Cardiac muscle cell (in vitro differentiated cells and primary cell): ENCODE data around the gene KCNJ11. TPM values are rescaled to one million over a fixed set of nuclear protein-coding genes. Genes with fewer than 3 reads are reported as not detected.
A peak's percentile ranks its signal among the peaks of the same experiment; 100 is the strongest.
"Not testable (repeated sequence)": the region's sequence is repeated elsewhere in the genome, so short reads cannot be mapped to it uniquely, and the experiment has no call there.

ENCODE experiments used
- DNase-seq, 2 donors: peaks; one replicate each; pipeline versions ENCODE4 v3.0.0 to v3.0.0-alpha.2; 2010 to 2017; ENCODE audit warnings: low read depth in 1 of 2, low spot score in 1 of 2
- H3K27ac ChIP-seq: fragments of 200-600 bp; sonication (generic); 2 replicates; pipeline ENCODE4 v1.5.1; 2016
- H3K27me3 ChIP-seq: fragments of 200-600 bp; sonication (generic); 2 replicates; pipeline ENCODE4 v1.6.0; 2016; ENCODE audit warnings: control low read depth
- H3K36me3 ChIP-seq: fragments of 200-600 bp; sonication (generic); 2 replicates; pipeline ENCODE4 v1.5.1; 2016; ENCODE audit warnings: control low read depth
- H3K4me1 ChIP-seq: fragments of 200-600 bp; sonication (generic); 2 replicates; pipeline ENCODE4 v1.8.1; 2017; ENCODE audit warnings: low read depth, mild to moderate bottlenecking, mixed run types
- H3K4me3 ChIP-seq: fragments of 200-600 bp; sonication (generic); 2 replicates; pipeline ENCODE4 v1.5.1; 2016; ENCODE audit warnings: mild to moderate bottlenecking
- H3K9me3 ChIP-seq: fragments of 200-600 bp; sonication (generic); 2 replicates; pipeline ENCODE4 v1.5.1; 2017; ENCODE audit warnings: low read depth, mild to moderate bottlenecking, control low read depth
- polyA plus RNA-seq: library from polyadenylated mRNA; unstranded; fragments of >200 nt; fragmentation: Nextera tagmentation; extraction: Ambion mirVana; gene quantifications from 2 replicates; pipeline ENCODE4 v1.2.1, GENCODE V29; 2016
- total RNA-seq: library from RNA; depleted of rRNA; stranded (reverse); fragments of >200 nt; gene quantifications from 2 replicates; pipeline ENCODE4 v1.2.3, GENCODE V29; 2016
- TF ChIP-seq, protein P1 (sequence below): IDR thresholded peaks from 2 replicates; pipeline ENCODE4 v1.5.1; 2012; ENCODE audit warnings: low read depth, mild to moderate bottlenecking, low read length

KCNJ11 gene
- total and polyA plus RNA-seq, 2 experiments from 2014 or later: 4.7 to 17.0 TPM

- no peak for DNase-seq
- Histone ChIP-seq H3K27me3 (no peaks in the 10 kb centered on the region), H3K36me3 (no peaks in the 10 kb centered on the region), H3K4me1 (peaks cover 4% of the 10 kb centered on the region), H3K27ac (no peak overlapping the region), H3K4me3 (no peak overlapping the region), H3K9me3 (no peaks in the 10 kb centered on the region)
- TF ChIP-seq, protein P1, sequence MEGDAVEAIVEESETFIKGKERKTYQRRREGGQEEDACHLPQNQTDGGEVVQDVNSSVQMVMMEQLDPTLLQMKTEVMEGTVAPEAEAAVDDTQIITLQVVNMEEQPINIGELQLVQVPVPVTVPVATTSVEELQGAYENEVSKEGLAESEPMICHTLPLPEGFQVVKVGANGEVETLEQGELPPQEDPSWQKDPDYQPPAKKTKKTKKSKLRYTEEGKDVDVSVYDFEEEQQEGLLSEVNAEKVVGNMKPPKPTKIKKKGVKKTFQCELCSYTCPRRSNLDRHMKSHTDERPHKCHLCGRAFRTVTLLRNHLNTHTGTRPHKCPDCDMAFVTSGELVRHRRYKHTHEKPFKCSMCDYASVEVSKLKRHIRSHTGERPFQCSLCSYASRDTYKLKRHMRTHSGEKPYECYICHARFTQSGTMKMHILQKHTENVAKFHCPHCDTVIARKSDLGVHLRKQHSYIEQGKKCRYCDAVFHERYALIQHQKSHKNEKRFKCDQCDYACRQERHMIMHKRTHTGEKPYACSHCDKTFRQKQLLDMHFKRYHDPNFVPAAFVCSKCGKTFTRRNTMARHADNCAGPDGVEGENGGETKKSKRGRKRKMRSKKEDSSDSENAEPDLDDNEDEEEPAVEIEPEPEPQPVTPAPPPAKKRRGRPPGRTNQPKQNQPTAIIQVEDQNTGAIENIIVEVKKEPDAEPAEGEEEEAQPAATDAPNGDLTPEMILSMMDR: no peak
These were observed 40.5 kb upstream of the KCNJ11 start for GRCh38 chr11:17428925-17429324.

DNA sequence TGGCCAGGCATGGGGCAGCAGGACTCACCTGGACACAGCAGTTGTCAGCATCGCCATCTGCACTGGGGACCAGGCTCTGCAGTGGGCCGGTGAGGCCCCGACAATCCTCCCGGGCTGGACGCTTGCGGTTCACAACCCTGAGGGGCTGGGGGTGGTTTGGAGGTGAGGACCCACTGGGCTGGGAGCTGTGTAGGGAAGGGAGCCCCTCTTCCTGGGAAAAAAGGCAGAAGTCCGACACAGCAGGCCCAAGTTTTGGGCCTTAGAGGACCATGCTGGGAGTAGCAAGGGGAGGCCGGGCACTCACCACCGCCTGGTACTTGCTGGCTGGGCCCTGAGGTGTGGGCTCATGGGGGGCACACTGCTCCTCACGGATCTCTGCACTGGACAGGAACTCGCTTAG is 39.8 kb upstream of the KCNJ11 start:
- Histone ChIP-seq H3K27me3 (no peaks in the 10 kb centered on the region), H3K27ac (no peak overlapping the region), H3K4me1 (peaks cover 4% of the 10 kb centered on the region), H3K9me3 (no peaks in the 10 kb centered on the region), H3K36me3 (no peaks in the 10 kb centered on the region), H3K4me3 (no peak overlapping the region)
- TF ChIP-seq, protein P1: no peak
- DNase-seq: no peak

- H3K9me3 ChIP-seq, H3K4me1 ChIP-seq, H3K36me3 ChIP-seq, DNase-seq, H3K27ac ChIP-seq, H3K27me3 ChIP-seq, H3K4me3 ChIP-seq: not testable (repeated sequence)
These were observed 37.8 kb upstream of the KCNJ11 start for GRCh38 chr11:17426233-17426632.

DNA sequence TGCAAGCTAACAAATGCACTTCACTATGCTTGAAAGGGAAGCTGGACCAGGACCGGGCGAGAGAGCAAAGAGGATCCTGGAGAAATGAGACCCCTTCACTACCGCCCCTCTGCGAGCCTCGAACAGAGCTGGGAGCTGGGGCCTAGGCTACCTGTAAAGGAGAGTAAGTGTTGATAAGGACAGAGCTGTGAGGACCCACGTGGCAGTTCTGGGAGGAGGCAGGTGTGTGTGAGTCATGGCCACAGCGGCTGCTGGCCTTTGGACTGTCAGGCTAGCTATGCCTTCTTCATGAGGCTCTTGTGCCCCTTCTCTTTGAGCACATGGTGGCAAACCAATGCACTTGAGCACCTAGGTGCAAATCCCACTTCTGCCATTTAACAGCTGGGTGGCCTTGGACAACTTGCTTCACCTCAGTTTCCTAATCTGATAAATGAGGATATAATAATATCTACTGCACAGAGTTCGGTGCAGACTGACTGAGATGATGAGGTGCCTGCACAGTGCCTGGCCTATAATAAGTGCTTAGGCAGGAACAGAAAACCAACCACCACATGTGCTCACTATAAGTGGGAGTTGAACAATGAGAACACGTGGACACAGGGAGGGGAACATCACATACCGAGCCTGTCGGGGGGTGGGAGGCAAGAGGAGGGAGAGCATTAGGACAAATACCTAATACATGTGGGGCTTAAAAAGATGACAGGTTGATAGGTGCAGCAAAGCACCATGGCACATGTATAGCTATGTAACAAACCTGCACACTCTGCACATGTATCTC is 35.3 kb upstream of the KCNJ11 start:
- H3K27ac ChIP-seq: no peak overlapping the region
- peaks cover 10% of the 10 kb centered on the region for H3K4me1 ChIP-seq
- H3K9me3 ChIP-seq: no peaks in the 10 kb centered on the region
- TF ChIP-seq, protein P1: no peak
- DNase-seq: no peak
- H3K27me3 ChIP-seq: no peaks in the 10 kb centered on the region
- H3K36me3 ChIP-seq: no peaks in the 10 kb centered on the region
- no peak overlapping the region for H3K4me3 ChIP-seq

DNA sequence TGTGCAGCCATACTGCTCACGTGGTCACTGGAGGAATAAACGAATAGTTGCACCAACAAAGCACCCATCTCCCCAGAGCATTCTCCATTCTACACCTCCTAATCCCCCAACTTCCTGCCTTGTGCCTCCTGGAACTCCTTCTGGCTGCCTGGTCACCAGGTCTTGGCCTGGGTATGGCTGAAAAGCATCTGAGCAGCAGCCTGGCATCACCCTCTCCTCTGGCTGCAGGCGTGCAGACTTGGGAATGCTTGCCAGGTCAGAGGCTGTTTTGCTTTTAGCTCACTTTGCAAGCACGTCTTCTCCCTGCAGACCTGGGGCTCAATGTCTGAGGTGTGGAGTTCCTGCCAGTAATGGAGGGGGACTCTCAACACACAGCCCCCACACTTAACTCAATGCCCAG is 33.3 kb upstream of the KCNJ11 start:
- no peak for DNase-seq
- Histone ChIP-seq H3K4me3 (no peak overlapping the region), H3K27me3 (no peaks in the 10 kb centered on the region), H3K36me3 (no peaks in the 10 kb centered on the region), H3K27ac (no peak overlapping the region), H3K9me3 (no peaks in the 10 kb centered on the region), H3K4me1 (peaks cover 19% of the 10 kb centered on the region)
- TF ChIP-seq, protein P1: no peak

- H3K4me3 ChIP-seq: no peak overlapping the region
- no peak overlapping the region for H3K27ac ChIP-seq
- H3K27me3 ChIP-seq: no peaks in the 10 kb centered on the region
- H3K4me1 ChIP-seq: peaks cover 19% of the 10 kb centered on the region
- H3K36me3 ChIP-seq: no peaks in the 10 kb centered on the region
- DNase-seq: peak in 1 of 2 donors; percentile 43
- no peaks in the 10 kb centered on the region for H3K9me3 ChIP-seq
- TF ChIP-seq, protein P1: no peak
These were observed 30.1 kb upstream of the KCNJ11 start for GRCh38 chr11:17418444-17419081.
